ENCODE measurements around the gene NID2.

NID2 gene

DNA sequence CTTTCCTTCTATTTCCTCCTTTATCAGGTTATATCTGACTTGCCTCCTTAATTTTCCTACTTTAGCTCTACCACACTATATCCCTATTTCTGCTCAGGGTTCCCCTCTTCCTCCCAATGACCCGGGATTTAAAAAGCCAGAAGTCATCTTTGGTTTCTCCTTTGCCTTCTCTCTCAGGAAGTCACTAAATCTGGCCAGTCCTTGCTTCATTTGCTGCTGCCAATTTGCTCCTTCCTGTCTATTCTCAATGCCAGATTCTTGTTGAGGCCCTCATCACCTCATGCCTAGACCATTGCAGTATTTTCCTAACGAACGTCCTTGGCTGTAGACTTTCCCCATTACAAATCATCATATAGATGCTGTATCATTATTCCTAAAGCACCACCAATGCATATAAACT, 26.5 kb upstream of the NID2 start:
- no peaks in the 10 kb centered on the region for H3K9me3 ChIP-seq (ENCODE audit: control insufficient read depth, insufficient read depth, low read length)
- no peak overlapping the region for H3K27ac ChIP-seq (ENCODE audit: low read depth, low read length)
- TF ChIP-seq CTCF (IDR thresholded peaks at IDR 0.05; ENCODE audit: low read depth, low read length, poor library complexity, severe bottlenecking) (no peak), EZH2phosphoT487 (IDR thresholded peaks at IDR 0.05; ENCODE audit: borderline replicate concordance, low read length) (no peak)

GRCh38 chr14:52094546-52095271, 25.9 kb upstream of the NID2 start:
- Histone ChIP-seq H3K4me2 (ENCODE audit: low read length) (no peak overlapping the region), H3K4me3 (ENCODE audit: low read length) (no peak overlapping the region), H3K4me1 (ENCODE audit: control insufficient read depth, low read length) (no peaks in the 10 kb centered on the region), H3K27ac (ENCODE audit: low read depth, low read length) (no peak overlapping the region), H3K79me2 (ENCODE audit: control insufficient read depth, low read length) (no peaks in the 10 kb centered on the region), H3K27me3 (ENCODE audit: control insufficient read depth, low read length) (peaks cover 3% of the 10 kb centered on the region), H3K36me3 (ENCODE audit: control insufficient read depth, low read length) (no peaks in the 10 kb centered on the region), H3K9me3 (ENCODE audit: control insufficient read depth, insufficient read depth, low read length) (no peaks in the 10 kb centered on the region), H3F3A (ENCODE audit: control insufficient read depth, insufficient read depth) (no peaks in the 10 kb centered on the region), H3K9me2 (replicated peaks; ENCODE audit: control insufficient read depth, low read length) (no peaks in the 10 kb centered on the region; the same call in 1 of the 2 replicates), H4K20me1 (ENCODE audit: control insufficient read depth, insufficient read depth, low read depth, low read length) (no peaks in the 10 kb centered on the region)
- TF ChIP-seq EZH2phosphoT487 (IDR thresholded peaks at IDR 0.05; ENCODE audit: borderline replicate concordance, low read length) (no peak), CTCF (IDR thresholded peaks at IDR 0.05; ENCODE audit: low read depth, low read length, poor library complexity, severe bottlenecking) (no peak)

More for the DNA sequence above, 26.5 kb upstream of the NID2 start:
- Histone ChIP-seq H3K9me2 (replicated peaks; ENCODE audit: control insufficient read depth, low read length) (no peaks in the 10 kb centered on the region; the same call in 1 of the 2 replicates), H3K79me2 (ENCODE audit: control insufficient read depth, low read length) (no peaks in the 10 kb centered on the region), H3F3A (ENCODE audit: control insufficient read depth, insufficient read depth) (no peaks in the 10 kb centered on the region), H3K27me3 (ENCODE audit: control insufficient read depth, low read length) (peaks cover 3% of the 10 kb centered on the region), H4K20me1 (ENCODE audit: control insufficient read depth, insufficient read depth, low read depth, low read length) (no peaks in the 10 kb centered on the region), H3K4me3 (ENCODE audit: low read length) (no peak overlapping the region), H3K36me3 (ENCODE audit: control insufficient read depth, low read length) (no peaks in the 10 kb centered on the region), H3K4me2 (ENCODE audit: low read length) (no peak overlapping the region), H3K4me1 (ENCODE audit: control insufficient read depth, low read length) (no peaks in the 10 kb centered on the region)

GRCh38 chr14:52091928-52092327, 23.1 kb upstream of the NID2 start:
- no peak for TF ChIP-seq CTCF (IDR thresholded peaks at IDR 0.05; ENCODE audit: low read depth, low read length, poor library complexity, severe bottlenecking)
- TF ChIP-seq EZH2phosphoT487 (IDR thresholded peaks at IDR 0.05; ENCODE audit: borderline replicate concordance, low read length), result no peak
- no peaks in the 10 kb centered on the region for H3K27me3 ChIP-seq (ENCODE audit: control insufficient read depth, low read length)
- no peaks in the 10 kb centered on the region for H3K36me3 ChIP-seq (ENCODE audit: control insufficient read depth, low read length)
- H3K4me1 ChIP-seq (ENCODE audit: control insufficient read depth, low read length), result no peaks in the 10 kb centered on the region
- H3K4me2 ChIP-seq (ENCODE audit: low read length), result no peak overlapping the region
- H3F3A ChIP-seq (ENCODE audit: control insufficient read depth, insufficient read depth), result no peaks in the 10 kb centered on the region
- H3K4me3 ChIP-seq (ENCODE audit: low read length), result no peak overlapping the region
- H3K27ac ChIP-seq (ENCODE audit: low read depth, low read length), result no peak overlapping the region
- no peaks in the 10 kb centered on the region for H3K79me2 ChIP-seq (ENCODE audit: control insufficient read depth, low read length)
- no peaks in the 10 kb centered on the region for H4K20me1 ChIP-seq (ENCODE audit: control insufficient read depth, insufficient read depth, low read depth, low read length)
- no peaks in the 10 kb centered on the region for H3K9me3 ChIP-seq (ENCODE audit: control insufficient read depth, insufficient read depth, low read length)
- H3K9me2 ChIP-seq (replicated peaks; ENCODE audit: control insufficient read depth, low read length), result no peaks in the 10 kb centered on the region; the same call in 1 of the 2 replicates

Measured in DOHH2 (cell line).